Brain pericyte (primary cell): Measurements from ENCODE around the gene NDUFB2.
"Not testable (repeated sequence)": the region's sequence is repeated elsewhere in the genome, so short reads cannot be mapped to it uniquely, and the experiment has no call there.

ENCODE experiments used
- DNase-seq: peaks from one replicate; pipeline ENCODE4 v3.0.0-alpha.2; 2012; ENCODE audit warnings: low read depth, low spot score

NDUFB2 gene

GRCh38 chr7:140689199-140690152, 7.0 kb upstream of the NDUFB2 start:
- DNase-seq, result no peak

- no peak for DNase-seq
Measured at GRCh38 chr7:140691376-140692045, 5.0 kb upstream of the NDUFB2 start.

- DNase-seq, result not testable (repeated sequence)
Measured at GRCh38 chr7:140693849-140694248, 2.7 kb upstream of the NDUFB2 start.

- DNase-seq, result no peak
Measured at GRCh38 chr7:140694592-140694991, 1.9 kb upstream of the NDUFB2 start.

GRCh38 chr7:140695381-140695780, 1.1 kb upstream of the NDUFB2 start:
- DNase-seq, result no peak

- DNase-seq, result no peak
Measured at GRCh38 chr7:140696024-140696679, 356 bp upstream of the NDUFB2 start.

GRCh38 chr7:140697447-140698143, 1.1 kb downstream of the NDUFB2 start:
- DNase-seq, result no peak

- no peak for DNase-seq
Measured at GRCh38 chr7:140698477-140698876, 2.0 kb downstream of the NDUFB2 start.

- no peak for DNase-seq
Measured at GRCh38 chr7:140702774-140703173, 6.3 kb downstream of the NDUFB2 start.

- DNase-seq, result no peak
Measured at GRCh38 chr7:140704205-140704604, 7.7 kb downstream of the NDUFB2 start.

GRCh38 chr7:140707132-140707531, 10.6 kb downstream of the NDUFB2 start:
- DNase-seq, result no peak

GRCh38 chr7:140708764-140709163, 12.3 kb downstream of the NDUFB2 start:
- DNase-seq, result not testable (repeated sequence)

GRCh38 chr7:140712392-140712791, 15.9 kb downstream of the NDUFB2 start:
- DNase-seq, result not testable (repeated sequence)

- no peak for DNase-seq
Measured at GRCh38 chr7:140714331-140715040, 18.0 kb downstream of the NDUFB2 start.

GRCh38 chr7:140719721-140720120, 23.2 kb downstream of the NDUFB2 start:
- DNase-seq, result no peak

GRCh38 chr7:140722254-140722653, 25.7 kb downstream of the NDUFB2 start:
- no peak for DNase-seq

- DNase-seq, result no peak
Measured at GRCh38 chr7:140723006-140723405, 26.5 kb downstream of the NDUFB2 start.

- no peak for DNase-seq
Measured at GRCh38 chr7:140723574-140723973, 27.1 kb downstream of the NDUFB2 start.

- no peak for DNase-seq
Measured at GRCh38 chr7:140724706-140725105, 28.2 kb downstream of the NDUFB2 start.

GRCh38 chr7:140726281-140726680, 29.8 kb downstream of the NDUFB2 start:
- no peak for DNase-seq

GRCh38 chr7:140732416-140732815, 35.9 kb downstream of the NDUFB2 start:
- no peak for DNase-seq
